Neural progenitor cell (in vitro differentiated cells): ENCODE results near the gene QPCT.

Experiments used
- EZH2phosphoT487 ChIP-seq: fragments of 200-600 bp; sonication (generic); IDR thresholded peaks from 2 replicates; pipeline ENCODE4 v1.6.1; 2017; ENCODE audit warnings: antibody characterized with exemption
- TF ChIP-seq, protein P1 (sequence below): fragments of 200-600 bp; sonication (generic); IDR thresholded peaks from 2 replicates; pipeline ENCODE4 v1.5.1; 2017; ENCODE audit warnings: antibody characterized with exemption, mild to moderate bottlenecking

DNA sequence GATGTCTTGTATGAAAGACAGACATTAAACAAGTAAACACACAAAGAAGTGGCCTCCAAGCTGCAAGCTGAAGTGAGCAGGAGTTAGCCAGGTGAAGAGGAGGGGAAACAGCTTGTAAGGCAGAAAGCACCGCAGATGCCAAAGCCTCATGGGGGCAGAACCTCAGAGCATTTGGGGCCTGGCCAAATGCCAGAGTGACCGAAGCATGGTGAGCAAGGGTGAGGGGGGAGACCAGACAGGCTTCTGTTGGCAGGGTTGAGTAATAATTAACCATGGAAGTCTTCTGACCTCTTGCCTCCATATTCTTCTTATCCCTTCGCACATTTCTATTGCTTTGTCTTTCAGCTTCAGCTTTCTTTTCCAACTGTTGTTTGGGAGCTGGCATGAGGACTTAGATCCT is 5.6 kb downstream of the QPCT start:
- TF ChIP-seq, protein P1, sequence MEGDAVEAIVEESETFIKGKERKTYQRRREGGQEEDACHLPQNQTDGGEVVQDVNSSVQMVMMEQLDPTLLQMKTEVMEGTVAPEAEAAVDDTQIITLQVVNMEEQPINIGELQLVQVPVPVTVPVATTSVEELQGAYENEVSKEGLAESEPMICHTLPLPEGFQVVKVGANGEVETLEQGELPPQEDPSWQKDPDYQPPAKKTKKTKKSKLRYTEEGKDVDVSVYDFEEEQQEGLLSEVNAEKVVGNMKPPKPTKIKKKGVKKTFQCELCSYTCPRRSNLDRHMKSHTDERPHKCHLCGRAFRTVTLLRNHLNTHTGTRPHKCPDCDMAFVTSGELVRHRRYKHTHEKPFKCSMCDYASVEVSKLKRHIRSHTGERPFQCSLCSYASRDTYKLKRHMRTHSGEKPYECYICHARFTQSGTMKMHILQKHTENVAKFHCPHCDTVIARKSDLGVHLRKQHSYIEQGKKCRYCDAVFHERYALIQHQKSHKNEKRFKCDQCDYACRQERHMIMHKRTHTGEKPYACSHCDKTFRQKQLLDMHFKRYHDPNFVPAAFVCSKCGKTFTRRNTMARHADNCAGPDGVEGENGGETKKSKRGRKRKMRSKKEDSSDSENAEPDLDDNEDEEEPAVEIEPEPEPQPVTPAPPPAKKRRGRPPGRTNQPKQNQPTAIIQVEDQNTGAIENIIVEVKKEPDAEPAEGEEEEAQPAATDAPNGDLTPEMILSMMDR, result no peak
- no peak for TF ChIP-seq EZH2phosphoT487
